ENCODE data around the gene TEPSIN. TPM values are rescaled to one million over a fixed set of nuclear protein-coding genes. Genes with fewer than 3 reads are reported as not detected.

The TEPSIN gene
- total RNA-seq, 1 experiment from 2014 or later = 40.7 TPM

GRCh38 chr17:81264640-81265039 is 25.8 kb upstream of the TEPSIN start:
- TF ChIP-seq, protein P1, sequence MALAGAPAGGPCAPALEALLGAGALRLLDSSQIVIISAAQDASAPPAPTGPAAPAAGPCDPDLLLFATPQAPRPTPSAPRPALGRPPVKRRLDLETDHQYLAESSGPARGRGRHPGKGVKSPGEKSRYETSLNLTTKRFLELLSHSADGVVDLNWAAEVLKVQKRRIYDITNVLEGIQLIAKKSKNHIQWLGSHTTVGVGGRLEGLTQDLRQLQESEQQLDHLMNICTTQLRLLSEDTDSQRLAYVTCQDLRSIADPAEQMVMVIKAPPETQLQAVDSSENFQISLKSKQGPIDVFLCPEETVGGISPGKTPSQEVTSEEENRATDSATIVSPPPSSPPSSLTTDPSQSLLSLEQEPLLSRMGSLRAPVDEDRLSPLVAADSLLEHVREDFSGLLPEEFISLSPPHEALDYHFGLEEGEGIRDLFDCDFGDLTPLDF (CRISPR knock-in tag; IDR thresholded peaks at IDR 0.05) = no peak
- TF ChIP-seq, protein P2, sequence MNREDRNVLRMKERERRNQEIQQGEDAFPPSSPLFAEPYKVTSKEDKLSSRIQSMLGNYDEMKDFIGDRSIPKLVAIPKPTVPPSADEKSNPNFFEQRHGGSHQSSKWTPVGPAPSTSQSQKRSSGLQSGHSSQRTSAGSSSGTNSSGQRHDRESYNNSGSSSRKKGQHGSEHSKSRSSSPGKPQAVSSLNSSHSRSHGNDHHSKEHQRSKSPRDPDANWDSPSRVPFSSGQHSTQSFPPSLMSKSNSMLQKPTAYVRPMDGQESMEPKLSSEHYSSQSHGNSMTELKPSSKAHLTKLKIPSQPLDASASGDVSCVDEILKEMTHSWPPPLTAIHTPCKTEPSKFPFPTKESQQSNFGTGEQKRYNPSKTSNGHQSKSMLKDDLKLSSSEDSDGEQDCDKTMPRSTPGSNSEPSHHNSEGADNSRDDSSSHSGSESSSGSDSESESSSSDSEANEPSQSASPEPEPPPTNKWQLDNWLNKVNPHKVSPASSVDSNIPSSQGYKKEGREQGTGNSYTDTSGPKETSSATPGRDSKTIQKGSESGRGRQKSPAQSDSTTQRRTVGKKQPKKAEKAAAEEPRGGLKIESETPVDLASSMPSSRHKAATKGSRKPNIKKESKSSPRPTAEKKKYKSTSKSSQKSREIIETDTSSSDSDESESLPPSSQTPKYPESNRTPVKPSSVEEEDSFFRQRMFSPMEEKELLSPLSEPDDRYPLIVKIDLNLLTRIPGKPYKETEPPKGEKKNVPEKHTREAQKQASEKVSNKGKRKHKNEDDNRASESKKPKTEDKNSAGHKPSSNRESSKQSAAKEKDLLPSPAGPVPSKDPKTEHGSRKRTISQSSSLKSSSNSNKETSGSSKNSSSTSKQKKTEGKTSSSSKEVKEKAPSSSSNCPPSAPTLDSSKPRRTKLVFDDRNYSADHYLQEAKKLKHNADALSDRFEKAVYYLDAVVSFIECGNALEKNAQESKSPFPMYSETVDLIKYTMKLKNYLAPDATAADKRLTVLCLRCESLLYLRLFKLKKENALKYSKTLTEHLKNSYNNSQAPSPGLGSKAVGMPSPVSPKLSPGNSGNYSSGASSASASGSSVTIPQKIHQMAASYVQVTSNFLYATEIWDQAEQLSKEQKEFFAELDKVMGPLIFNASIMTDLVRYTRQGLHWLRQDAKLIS (CRISPR knock-in tag; IDR thresholded peaks at IDR 0.05; ENCODE audit: borderline replicate concordance) = no peak
- TF ChIP-seq TEAD4 (CRISPR knock-in tag; IDR thresholded peaks at IDR 0.05) (no peak), RORB (CRISPR knock-in tag; IDR thresholded peaks at IDR 0.05) (no peak), ZNF416 (CRISPR knock-in tag; IDR thresholded peaks at IDR 0.05) (no peak), JUN (CRISPR knock-in tag; IDR thresholded peaks at IDR 0.05) (no peak), EMX1 (CRISPR knock-in tag; IDR thresholded peaks at IDR 0.05) (no peak), ZNF425 (CRISPR knock-in tag; conservative IDR thresholded peaks at IDR 0.05) (no peak), JAZF1 (CRISPR knock-in tag; IDR thresholded peaks at IDR 0.05) (no peak), GABPB1 (CRISPR knock-in tag; IDR thresholded peaks at IDR 0.05) (no peak), ZNF121 (CRISPR knock-in tag; IDR thresholded peaks at IDR 0.05) (no peak)
- TF ChIP-seq, protein P3, sequence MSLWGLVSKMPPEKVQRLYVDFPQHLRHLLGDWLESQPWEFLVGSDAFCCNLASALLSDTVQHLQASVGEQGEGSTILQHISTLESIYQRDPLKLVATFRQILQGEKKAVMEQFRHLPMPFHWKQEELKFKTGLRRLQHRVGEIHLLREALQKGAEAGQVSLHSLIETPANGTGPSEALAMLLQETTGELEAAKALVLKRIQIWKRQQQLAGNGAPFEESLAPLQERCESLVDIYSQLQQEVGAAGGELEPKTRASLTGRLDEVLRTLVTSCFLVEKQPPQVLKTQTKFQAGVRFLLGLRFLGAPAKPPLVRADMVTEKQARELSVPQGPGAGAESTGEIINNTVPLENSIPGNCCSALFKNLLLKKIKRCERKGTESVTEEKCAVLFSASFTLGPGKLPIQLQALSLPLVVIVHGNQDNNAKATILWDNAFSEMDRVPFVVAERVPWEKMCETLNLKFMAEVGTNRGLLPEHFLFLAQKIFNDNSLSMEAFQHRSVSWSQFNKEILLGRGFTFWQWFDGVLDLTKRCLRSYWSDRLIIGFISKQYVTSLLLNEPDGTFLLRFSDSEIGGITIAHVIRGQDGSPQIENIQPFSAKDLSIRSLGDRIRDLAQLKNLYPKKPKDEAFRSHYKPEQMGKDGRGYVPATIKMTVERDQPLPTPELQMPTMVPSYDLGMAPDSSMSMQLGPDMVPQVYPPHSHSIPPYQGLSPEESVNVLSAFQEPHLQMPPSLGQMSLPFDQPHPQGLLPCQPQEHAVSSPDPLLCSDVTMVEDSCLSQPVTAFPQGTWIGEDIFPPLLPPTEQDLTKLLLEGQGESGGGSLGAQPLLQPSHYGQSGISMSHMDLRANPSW (CRISPR knock-in tag; conservative IDR thresholded peaks at IDR 0.05; ENCODE audit: low read depth) = no peak
- TF ChIP-seq, protein P4, sequence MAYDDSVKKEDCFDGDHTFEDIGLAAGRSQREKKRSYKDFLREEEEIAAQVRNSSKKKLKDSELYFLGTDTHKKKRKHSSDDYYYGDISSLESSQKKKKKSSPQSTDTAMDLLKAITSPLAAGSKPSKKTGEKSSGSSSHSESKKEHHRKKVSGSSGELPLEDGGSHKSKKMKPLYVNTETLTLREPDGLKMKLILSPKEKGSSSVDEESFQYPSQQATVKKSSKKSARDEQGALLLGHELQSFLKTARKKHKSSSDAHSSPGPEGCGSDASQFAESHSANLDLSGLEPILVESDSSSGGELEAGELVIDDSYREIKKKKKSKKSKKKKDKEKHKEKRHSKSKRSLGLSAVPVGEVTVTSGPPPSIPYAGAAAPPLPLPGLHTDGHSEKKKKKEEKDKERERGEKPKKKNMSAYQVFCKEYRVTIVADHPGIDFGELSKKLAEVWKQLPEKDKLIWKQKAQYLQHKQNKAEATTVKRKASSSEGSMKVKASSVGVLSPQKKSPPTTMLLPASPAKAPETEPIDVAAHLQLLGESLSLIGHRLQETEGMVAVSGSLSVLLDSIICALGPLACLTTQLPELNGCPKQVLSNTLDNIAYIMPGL (CRISPR knock-in tag; IDR thresholded peaks at IDR 0.05) = no peak
- TF ChIP-seq, protein P5, sequence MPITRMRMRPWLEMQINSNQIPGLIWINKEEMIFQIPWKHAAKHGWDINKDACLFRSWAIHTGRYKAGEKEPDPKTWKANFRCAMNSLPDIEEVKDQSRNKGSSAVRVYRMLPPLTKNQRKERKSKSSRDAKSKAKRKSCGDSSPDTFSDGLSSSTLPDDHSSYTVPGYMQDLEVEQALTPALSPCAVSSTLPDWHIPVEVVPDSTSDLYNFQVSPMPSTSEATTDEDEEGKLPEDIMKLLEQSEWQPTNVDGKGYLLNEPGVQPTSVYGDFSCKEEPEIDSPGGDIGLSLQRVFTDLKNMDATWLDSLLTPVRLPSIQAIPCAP (CRISPR knock-in tag; IDR thresholded peaks at IDR 0.05) = no peak
- H3K9me3 Mint-ChIP-seq = no peaks in the 10 kb centered on the region
- DNase-seq (ENCODE audit: low spot score) (no peak), ATAC-seq (no peak)
- H3K27me3 Mint-ChIP-seq (ENCODE audit: low read depth) = no peaks in the 10 kb centered on the region
- POLR2A ChIA-PET = no interaction called here
- CTCF ChIA-PET = no interaction called here
- no peaks in the 10 kb centered on the region for H3K4me1 Mint-ChIP-seq
- H3K36me3 Mint-ChIP-seq = peaks cover 20% of the 10 kb centered on the region
- H3K4me3 Mint-ChIP-seq = no peak overlapping the region
- H3K27ac Mint-ChIP-seq = no peak overlapping the region

All from WTC11 (cell line).